ENCODE measurements around the gene CDK5R1.

CDK5R1 gene

GRCh38 chr17:32485261-32486110 is 1.3 kb upstream of the CDK5R1 start:
- no peak overlapping the region for H3K4me3 ChIP-seq (ENCODE audit: control insufficient read depth, low read depth, low read length)
- no peak for TF ChIP-seq CTCF (IDR thresholded peaks at IDR 0.05; ENCODE audit: control insufficient read depth, insufficient read depth, low read depth, low read length, missing control alignments)
- no peak for DNase-seq (ENCODE audit: low read depth)

- no peak for DNase-seq (ENCODE audit: low read depth)
- TF ChIP-seq CTCF (IDR thresholded peaks at IDR 0.05; ENCODE audit: control insufficient read depth, insufficient read depth, low read depth, low read length, missing control alignments) = no peak
- H3K4me3 ChIP-seq (ENCODE audit: control insufficient read depth, low read depth, low read length) = peak overlapping the region; percentile 37
Observed at GRCh38 chr17:32486111-32486700, 587 bp upstream of the CDK5R1 start.

GRCh38 chr17:32487473-32488176 is 832 bp downstream of the CDK5R1 start:
- peak overlapping the region; percentile 47 for H3K4me3 ChIP-seq (ENCODE audit: control insufficient read depth, low read depth, low read length)
- TF ChIP-seq CTCF (IDR thresholded peaks at IDR 0.05; ENCODE audit: control insufficient read depth, insufficient read depth, low read depth, low read length, missing control alignments) = no peak
- no peak for DNase-seq (ENCODE audit: low read depth)

GRCh38 chr17:32488177-32488542 is 1.4 kb downstream of the CDK5R1 start:
- H3K4me3 ChIP-seq (ENCODE audit: control insufficient read depth, low read depth, low read length) = no peak overlapping the region
- no peak for TF ChIP-seq CTCF (IDR thresholded peaks at IDR 0.05; ENCODE audit: control insufficient read depth, insufficient read depth, low read depth, low read length, missing control alignments)
- no peak for DNase-seq (ENCODE audit: low read depth)

- DNase-seq (ENCODE audit: low read depth) = no peak
- no peak overlapping the region for H3K4me3 ChIP-seq (ENCODE audit: control insufficient read depth, low read depth, low read length)
- TF ChIP-seq CTCF (IDR thresholded peaks at IDR 0.05; ENCODE audit: control insufficient read depth, insufficient read depth, low read depth, low read length, missing control alignments) = no peak
Observed at GRCh38 chr17:32488604-32489180, 1.9 kb downstream of the CDK5R1 start.

GRCh38 chr17:32489320-32490100 is 2.7 kb downstream of the CDK5R1 start:
- H3K4me3 ChIP-seq (ENCODE audit: control insufficient read depth, low read depth, low read length) = no peak overlapping the region
- DNase-seq (ENCODE audit: low read depth) = no peak
- no peak for TF ChIP-seq CTCF (IDR thresholded peaks at IDR 0.05; ENCODE audit: control insufficient read depth, insufficient read depth, low read depth, low read length, missing control alignments)

Measured in AG09309 (cell line).